Ascending aorta (tissue), 2 donors: ENCODE measurements around the gene RBM26. TPM values are rescaled to one million over a fixed set of nuclear protein-coding genes. Genes with fewer than 3 reads are reported as not detected.

Experiments used
- DNase-seq, 2 donors: peaks; one replicate each; pipeline ENCODE4 v3.0.0-alpha.2; 2019; ENCODE audit warnings: low spot score in 2 of 2
- H3K27ac ChIP-seq, 2 donors: fragments of 200-600 bp; sonication (generic); one replicate each; pipeline ENCODE4 v1.5.1; 2016 to 2017; ENCODE audit warnings: mild to moderate bottlenecking in 1 of 2
- H3K27me3 ChIP-seq: fragments of 200-600 bp; sonication (generic); one replicate; pipeline ENCODE4 v1.5.1; 2017
- H3K36me3 ChIP-seq, 2 donors: fragments of 200-600 bp; sonication (generic); one replicate each; pipeline ENCODE4 v1.5.1; 2016
- H3K4me1 ChIP-seq, 2 donors: fragments of 200-600 bp; sonication (generic); one replicate each; pipeline ENCODE4 v1.5.1; 2016 to 2017; ENCODE audit warnings: mild to moderate bottlenecking in 1 of 2
- H3K4me3 ChIP-seq, 2 donors: fragments of 200-600 bp; sonication (generic); one replicate each; pipeline ENCODE4 v1.5.1; 2016 to 2017; ENCODE audit warnings: mild to moderate bottlenecking in 1 of 2
- H3K9me3 ChIP-seq, 2 donors: fragments of 200-600 bp; sonication (generic); one replicate each; pipeline ENCODE4 v1.5.1; 2016
- intact Hi-C: fragments of 100-400 bp; cut with DNase I; formaldehyde crosslinking; loops from one replicate; pipeline ENCODE4 v1.15.1; 2023
- total RNA-seq: library from RNA; depleted of rRNA; stranded (reverse); fragments of >200 nt; gene quantifications from one replicate; pipeline ENCODE4 v1.1.0, GENCODE V29; 2016
- TF ChIP-seq, protein P1 (sequence below), 3 experiments: fragments of 200-600 bp in 2 of 3; fragments of 450-650 bp in 1 of 3; sonication (generic) in 2 of 3; IDR thresholded peaks; one replicate each; pipeline ENCODE4 v1.5.1; 2016 to 2019; ENCODE audit warnings: antibody characterized with exemption in 3 of 3, mild to moderate bottlenecking in 1 of 3, moderate library complexity in 1 of 3

RBM26 gene
- total RNA-seq, 1 donor from 2014 or later: 12.8 TPM

DNA sequence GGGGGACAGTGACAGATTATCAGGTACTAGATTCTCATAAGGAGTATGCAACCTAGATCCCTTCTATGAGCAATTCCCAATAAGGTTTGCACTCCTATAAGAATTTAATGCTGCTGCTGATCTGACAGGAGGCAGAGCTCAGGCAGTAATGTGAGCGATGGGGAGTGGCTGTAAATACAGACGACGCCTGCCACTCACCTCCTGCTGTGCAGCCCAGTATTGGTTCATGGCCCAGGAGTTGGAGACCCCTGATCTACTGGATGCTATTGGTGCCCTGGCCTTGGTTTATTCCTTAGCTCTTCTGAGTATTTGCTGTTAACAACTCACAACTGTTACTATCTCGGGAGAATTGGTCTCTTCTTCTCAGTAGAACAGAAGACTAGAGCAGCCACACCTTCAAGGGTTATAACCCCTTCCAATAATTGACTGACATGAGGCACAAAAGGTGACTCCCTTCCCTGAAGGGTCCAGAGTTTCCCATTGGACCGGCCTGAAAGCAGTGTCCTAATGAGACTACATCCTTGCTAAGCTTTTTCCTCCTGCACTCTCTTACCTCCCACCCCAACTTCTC, 35.0 kb upstream of the RBM26 start:
- TF ChIP-seq, protein P1, sequence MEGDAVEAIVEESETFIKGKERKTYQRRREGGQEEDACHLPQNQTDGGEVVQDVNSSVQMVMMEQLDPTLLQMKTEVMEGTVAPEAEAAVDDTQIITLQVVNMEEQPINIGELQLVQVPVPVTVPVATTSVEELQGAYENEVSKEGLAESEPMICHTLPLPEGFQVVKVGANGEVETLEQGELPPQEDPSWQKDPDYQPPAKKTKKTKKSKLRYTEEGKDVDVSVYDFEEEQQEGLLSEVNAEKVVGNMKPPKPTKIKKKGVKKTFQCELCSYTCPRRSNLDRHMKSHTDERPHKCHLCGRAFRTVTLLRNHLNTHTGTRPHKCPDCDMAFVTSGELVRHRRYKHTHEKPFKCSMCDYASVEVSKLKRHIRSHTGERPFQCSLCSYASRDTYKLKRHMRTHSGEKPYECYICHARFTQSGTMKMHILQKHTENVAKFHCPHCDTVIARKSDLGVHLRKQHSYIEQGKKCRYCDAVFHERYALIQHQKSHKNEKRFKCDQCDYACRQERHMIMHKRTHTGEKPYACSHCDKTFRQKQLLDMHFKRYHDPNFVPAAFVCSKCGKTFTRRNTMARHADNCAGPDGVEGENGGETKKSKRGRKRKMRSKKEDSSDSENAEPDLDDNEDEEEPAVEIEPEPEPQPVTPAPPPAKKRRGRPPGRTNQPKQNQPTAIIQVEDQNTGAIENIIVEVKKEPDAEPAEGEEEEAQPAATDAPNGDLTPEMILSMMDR (IDR thresholded peaks at IDR 0.05): no peak
- H3K36me3 ChIP-seq: no peaks in the 10 kb centered on the region
- no peaks in the 10 kb centered on the region for H3K4me1 ChIP-seq
- no peak overlapping the region for H3K4me3 ChIP-seq
- H3K27ac ChIP-seq: no peak overlapping the region
- DNase-seq: no peak
- intact Hi-C loops: no loop called here
- H3K27me3 ChIP-seq: no peaks in the 10 kb centered on the region
- no peaks in the 10 kb centered on the region for H3K9me3 ChIP-seq

GRCh38 chr13:79439275-79439674, 33.2 kb upstream of the RBM26 start:
- TF ChIP-seq, protein P1 (IDR thresholded peaks at IDR 0.05): no peak
- no peak overlapping the region for H3K27ac ChIP-seq
- H3K4me3 ChIP-seq: no peak overlapping the region
- H3K9me3 ChIP-seq: no peaks in the 10 kb centered on the region
- intact Hi-C loops: no loop called here
- no peaks in the 10 kb centered on the region for H3K4me1 ChIP-seq
- no peak for DNase-seq
- no peaks in the 10 kb centered on the region for H3K36me3 ChIP-seq
- H3K27me3 ChIP-seq: no peaks in the 10 kb centered on the region

DNA sequence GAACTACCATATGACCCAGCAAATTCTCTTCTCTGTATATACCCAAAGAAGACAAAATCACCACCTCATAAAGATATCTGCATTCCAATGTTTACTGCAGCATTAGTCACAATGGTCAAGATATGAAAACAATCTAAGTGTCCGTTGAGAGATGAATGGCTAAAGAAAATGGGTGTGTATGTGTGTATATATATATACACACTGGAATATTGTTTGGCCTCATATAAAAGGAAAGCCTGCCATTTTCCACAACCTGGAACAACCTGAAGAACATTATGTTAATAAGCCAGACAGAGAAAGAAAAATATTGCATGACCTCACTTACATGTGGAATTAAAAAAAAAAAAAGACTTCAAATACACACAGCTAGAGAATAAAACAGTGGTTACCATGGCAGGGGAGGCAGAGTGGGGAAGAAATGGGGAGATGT, 29.5 kb upstream of the RBM26 start:
- intact Hi-C loops: no loop called here
- Histone ChIP-seq H3K4me3 (no peak overlapping the region), H3K27me3 (no peaks in the 10 kb centered on the region)

GRCh38 chr13:79434556-79434955, 28.5 kb upstream of the RBM26 start:
- TF ChIP-seq, protein P1 (IDR thresholded peaks at IDR 0.05): no peak
- Histone ChIP-seq H3K27ac (no peak overlapping the region), H3K36me3 (no peaks in the 10 kb centered on the region), H3K9me3 (no peaks in the 10 kb centered on the region), H3K27me3 (no peaks in the 10 kb centered on the region), H3K4me3 (no peak overlapping the region), H3K4me1 (no peaks in the 10 kb centered on the region)
- DNase-seq: no peak
- intact Hi-C loops: no loop called here

More for the DNA sequence above, 29.5 kb upstream of the RBM26 start:
- H3K9me3 ChIP-seq: no peaks in the 10 kb centered on the region
- no peaks in the 10 kb centered on the region for H3K36me3 ChIP-seq
- TF ChIP-seq, protein P1 (IDR thresholded peaks at IDR 0.05): no peak
- no peak overlapping the region for H3K27ac ChIP-seq
- no peaks in the 10 kb centered on the region for H3K4me1 ChIP-seq
- no peak for DNase-seq

GRCh38 chr13:79432992-79433391, 26.9 kb upstream of the RBM26 start:
- intact Hi-C loops: no loop called here
- H3K4me3 ChIP-seq: no peak overlapping the region
- TF ChIP-seq, protein P1 (IDR thresholded peaks at IDR 0.05): no peak

GRCh38 chr13:79432086-79432485, 26.0 kb upstream of the RBM26 start:
- intact Hi-C loops: no loop called here
- no peaks in the 10 kb centered on the region for H3K27me3 ChIP-seq
- TF ChIP-seq, protein P1 (IDR thresholded peaks at IDR 0.05): no peak
- H3K36me3 ChIP-seq: no peaks in the 10 kb centered on the region
- H3K4me1 ChIP-seq: no peaks in the 10 kb centered on the region
- no peaks in the 10 kb centered on the region for H3K9me3 ChIP-seq
- H3K27ac ChIP-seq: no peak overlapping the region
- no peak for DNase-seq
- no peak overlapping the region for H3K4me3 ChIP-seq

More at GRCh38 chr13:79432992-79433391, 26.9 kb upstream of the RBM26 start:
- H3K4me1 ChIP-seq: no peaks in the 10 kb centered on the region
- no peak for DNase-seq
- no peaks in the 10 kb centered on the region for H3K27me3 ChIP-seq
- no peaks in the 10 kb centered on the region for H3K9me3 ChIP-seq
- no peak overlapping the region for H3K27ac ChIP-seq
- H3K36me3 ChIP-seq: no peaks in the 10 kb centered on the region
